Body of pancreas (tissue), 4 donors: ENCODE results near the gene FRAS1.

Source experiments
- POLR2A ChIP-seq, 3 donors: fragments of 450-650 bp; IDR thresholded peaks; one replicate each; pipeline ENCODE4 v1.6.1; 2016; ENCODE audit warnings: antibody characterized with exemption in 3 of 3, mild to moderate bottlenecking in 2 of 3
- TF ChIP-seq, protein P1 (sequence below), 7 experiments: fragments of 450-650 bp in 4 of 7; fragments of 200-600 bp in 3 of 7; sonication (generic) in 3 of 7; IDR thresholded peaks; one replicate each; pipeline ENCODE4 v1.5.1; 2016 to 2019; ENCODE audit warnings: antibody characterized with exemption in 7 of 7

DNA sequence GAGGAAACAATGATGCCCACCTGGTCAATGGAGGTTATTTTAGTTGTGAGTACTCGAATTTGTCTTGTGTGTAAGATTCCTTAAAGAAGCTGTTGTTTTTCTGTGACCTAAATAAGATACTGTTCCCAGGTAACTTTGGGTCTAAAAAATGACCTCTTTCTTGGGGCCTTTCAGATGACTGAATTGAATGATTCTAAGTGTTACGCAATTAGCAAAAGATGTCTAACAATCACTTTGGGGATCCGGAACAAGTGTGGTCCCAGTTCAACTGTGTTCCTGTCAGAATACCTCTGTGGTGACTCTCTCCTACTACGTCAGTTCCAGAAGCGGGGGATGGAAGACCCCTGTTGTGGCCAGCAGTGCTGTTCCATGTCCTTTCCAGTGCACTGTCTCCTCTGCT, 99.4 kb downstream of the FRAS1 start:
- TF ChIP-seq, protein P1, sequence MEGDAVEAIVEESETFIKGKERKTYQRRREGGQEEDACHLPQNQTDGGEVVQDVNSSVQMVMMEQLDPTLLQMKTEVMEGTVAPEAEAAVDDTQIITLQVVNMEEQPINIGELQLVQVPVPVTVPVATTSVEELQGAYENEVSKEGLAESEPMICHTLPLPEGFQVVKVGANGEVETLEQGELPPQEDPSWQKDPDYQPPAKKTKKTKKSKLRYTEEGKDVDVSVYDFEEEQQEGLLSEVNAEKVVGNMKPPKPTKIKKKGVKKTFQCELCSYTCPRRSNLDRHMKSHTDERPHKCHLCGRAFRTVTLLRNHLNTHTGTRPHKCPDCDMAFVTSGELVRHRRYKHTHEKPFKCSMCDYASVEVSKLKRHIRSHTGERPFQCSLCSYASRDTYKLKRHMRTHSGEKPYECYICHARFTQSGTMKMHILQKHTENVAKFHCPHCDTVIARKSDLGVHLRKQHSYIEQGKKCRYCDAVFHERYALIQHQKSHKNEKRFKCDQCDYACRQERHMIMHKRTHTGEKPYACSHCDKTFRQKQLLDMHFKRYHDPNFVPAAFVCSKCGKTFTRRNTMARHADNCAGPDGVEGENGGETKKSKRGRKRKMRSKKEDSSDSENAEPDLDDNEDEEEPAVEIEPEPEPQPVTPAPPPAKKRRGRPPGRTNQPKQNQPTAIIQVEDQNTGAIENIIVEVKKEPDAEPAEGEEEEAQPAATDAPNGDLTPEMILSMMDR (IDR thresholded peaks at IDR 0.05), result no peak
- TF ChIP-seq POLR2A (IDR thresholded peaks at IDR 0.05), result no peak
